ENCODE results near the gene RFPL3.

The RFPL3 gene

GRCh38 chr22:32331236-32331917 lies 26.3 kb upstream of the RFPL3 start:
- Histone ChIP-seq H2AFZ (ENCODE audit: low read depth, low read length) (no peak overlapping the region), H3K4me2 (ENCODE audit: insufficient read depth, low read length) (no peak overlapping the region), H3K4me3 (ENCODE audit: low read depth in 1 of 2, low read length in 2 of 2) (no peak overlapping the region), H3K9me3 (ENCODE audit: insufficient read depth, low read length, severe bottlenecking) (no peaks in the 10 kb centered on the region), H3K79me2 (ENCODE audit: insufficient read depth, low read length) (no peaks in the 10 kb centered on the region), H3K27me3 (ENCODE audit: insufficient read depth, low read length, poor library complexity) (no peaks in the 10 kb centered on the region), H4K20me1 (ENCODE audit: insufficient read depth, low read length) (no peaks in the 10 kb centered on the region), H3K4me1 (ENCODE audit: insufficient read depth, low read length) (no peaks in the 10 kb centered on the region), H3K9ac (ENCODE audit: low read depth, low read length) (no peak overlapping the region), H3K27ac (ENCODE audit: low read length) (no peak overlapping the region), H3K36me3 (ENCODE audit: insufficient read depth, low read length) (no peaks in the 10 kb centered on the region)
- DNase-seq: no peak
- ATAC-seq (ENCODE audit: insufficient read depth, low read depth): no peak
- no peak for TF ChIP-seq EZH2 (IDR thresholded peaks at IDR 0.05; ENCODE audit: borderline replicate concordance, low read depth, low read length, severe bottlenecking)
- TF ChIP-seq CTCF (IDR thresholded peaks at IDR 0.05; ENCODE audit: borderline replicate concordance, extremely low read depth, low read length, poor library complexity, severe bottlenecking): no peak

- H3K4me2 ChIP-seq (ENCODE audit: insufficient read depth, low read length): no peak overlapping the region
- no peak overlapping the region for H3K27ac ChIP-seq (ENCODE audit: low read length)
- H3K9ac ChIP-seq (ENCODE audit: low read depth, low read length): no peak overlapping the region
- H2AFZ ChIP-seq (ENCODE audit: low read depth, low read length): no peak overlapping the region
- DNase-seq: no peak
- ATAC-seq (ENCODE audit: insufficient read depth, low read depth): no peak
- H3K79me2 ChIP-seq (ENCODE audit: insufficient read depth, low read length): no peaks in the 10 kb centered on the region
- H3K4me1 ChIP-seq (ENCODE audit: insufficient read depth, low read length): no peaks in the 10 kb centered on the region
- H3K9me3 ChIP-seq (ENCODE audit: insufficient read depth, low read length, severe bottlenecking): no peaks in the 10 kb centered on the region
- H4K20me1 ChIP-seq (ENCODE audit: insufficient read depth, low read length): no peaks in the 10 kb centered on the region
- H3K36me3 ChIP-seq (ENCODE audit: insufficient read depth, low read length): no peaks in the 10 kb centered on the region
- H3K27me3 ChIP-seq (ENCODE audit: insufficient read depth, low read length, poor library complexity): peaks cover 3% of the 10 kb centered on the region
- TF ChIP-seq EZH2 (IDR thresholded peaks at IDR 0.05; ENCODE audit: borderline replicate concordance, low read depth, low read length, severe bottlenecking) (no peak), CTCF (IDR thresholded peaks at IDR 0.05; ENCODE audit: borderline replicate concordance, extremely low read depth, low read length, poor library complexity, severe bottlenecking) (no peak)
- H3K4me3 ChIP-seq (ENCODE audit: low read depth in 1 of 2, low read length in 2 of 2): no peak overlapping the region
Observed at GRCh38 chr22:32331918-32332725, 25.5 kb upstream of the RFPL3 start.

- Histone ChIP-seq H3K4me3 (ENCODE audit: low read depth in 1 of 2, low read length in 2 of 2) (no peak overlapping the region), H4K20me1 (ENCODE audit: insufficient read depth, low read length) (no peaks in the 10 kb centered on the region), H2AFZ (ENCODE audit: low read depth, low read length) (no peak overlapping the region), H3K4me1 (ENCODE audit: insufficient read depth, low read length) (no peaks in the 10 kb centered on the region), H3K27me3 (ENCODE audit: insufficient read depth, low read length, poor library complexity) (peaks cover 6% of the 10 kb centered on the region), H3K4me2 (ENCODE audit: insufficient read depth, low read length) (no peak overlapping the region), H3K36me3 (ENCODE audit: insufficient read depth, low read length) (no peaks in the 10 kb centered on the region), H3K27ac (ENCODE audit: low read length) (no peak overlapping the region), H3K9me3 (ENCODE audit: insufficient read depth, low read length, severe bottlenecking) (no peaks in the 10 kb centered on the region), H3K9ac (ENCODE audit: low read depth, low read length) (no peak overlapping the region), H3K79me2 (ENCODE audit: insufficient read depth, low read length) (no peaks in the 10 kb centered on the region)
- DNase-seq (no peak), ATAC-seq (ENCODE audit: insufficient read depth, low read depth) (no peak)
- no peak for TF ChIP-seq CTCF (IDR thresholded peaks at IDR 0.05; ENCODE audit: borderline replicate concordance, extremely low read depth, low read length, poor library complexity, severe bottlenecking)
- no peak for TF ChIP-seq EZH2 (IDR thresholded peaks at IDR 0.05; ENCODE audit: borderline replicate concordance, low read depth, low read length, severe bottlenecking)
Observed at GRCh38 chr22:32333141-32333768, 24.4 kb upstream of the RFPL3 start.

All from DND-41 (cell line).